A549 (cell line): ENCODE results near the gene LTBP3.
"Not testable (repeated sequence)": the region's sequence is repeated elsewhere in the genome, so short reads cannot be mapped to it uniquely, and the experiment has no call there.

Experiments
- EP300 ChIP-seq, 2 experiments: fragments of >200 bp; sonication (Bioruptor Twin); formaldehyde crosslinking; IDR thresholded peaks; 2 replicates in 1 of 2; 3 replicates in 1 of 2; pipeline ENCODE4 v1.6.1; 2016 to 2017
- JUN ChIP-seq, 2 experiments: fragments of >200 bp; sonication (Bioruptor Twin); formaldehyde crosslinking; IDR thresholded peaks; 2 replicates in 1 of 2; 3 replicates in 1 of 2; pipeline ENCODE4 v1.6.1; 2016 to 2017
- KDM5A ChIP-seq: fragments of 200-600 bp; sonication (generic); IDR thresholded peaks from 2 replicates; pipeline ENCODE4 v1.6.1; 2016; ENCODE audit warnings: antibody characterized with exemption, mild to moderate bottlenecking
- POLR2A ChIP-seq: IDR thresholded peaks from 2 replicates; pipeline ENCODE4 v1.6.1; 2012; ENCODE audit warnings: mild to moderate bottlenecking, low read length
- REST ChIP-seq: fragments of 200-600 bp; sonication (generic); IDR thresholded peaks from 2 replicates; pipeline ENCODE4 v1.6.1; 2016; ENCODE audit warnings: antibody characterized with exemption, mild to moderate bottlenecking, moderate library complexity
- SMC3 ChIP-seq: fragments of >200 bp; sonication (Bioruptor Twin); formaldehyde crosslinking; IDR thresholded peaks from 3 replicates; pipeline ENCODE4 v1.6.1; 2018; ENCODE audit warnings: inconsistent platforms
- SREBF2 ChIP-seq: fragments of 450-650 bp; IDR thresholded peaks from 2 replicates; pipeline ENCODE4 v1.6.1; 2014; ENCODE audit warnings: mild to moderate bottlenecking, moderate library complexity
- TF ChIP-seq, protein P1 (sequence below): fragments of 450-650 bp; IDR thresholded peaks from 2 replicates; pipeline ENCODE4 v1.6.1; 2014; ENCODE audit warnings: antibody characterized with exemption

GRCh38 chr11:65564879-65565559 is 6.9 kb upstream of the LTBP3 start:
- not testable (repeated sequence) for TF ChIP-seq SMC3; REST; SREBF2; POLR2A; JUN (IDR thresholded peaks at IDR 0.05); KDM5A; EP300 (IDR thresholded peaks at IDR 0.05)
- TF ChIP-seq, protein P1, sequence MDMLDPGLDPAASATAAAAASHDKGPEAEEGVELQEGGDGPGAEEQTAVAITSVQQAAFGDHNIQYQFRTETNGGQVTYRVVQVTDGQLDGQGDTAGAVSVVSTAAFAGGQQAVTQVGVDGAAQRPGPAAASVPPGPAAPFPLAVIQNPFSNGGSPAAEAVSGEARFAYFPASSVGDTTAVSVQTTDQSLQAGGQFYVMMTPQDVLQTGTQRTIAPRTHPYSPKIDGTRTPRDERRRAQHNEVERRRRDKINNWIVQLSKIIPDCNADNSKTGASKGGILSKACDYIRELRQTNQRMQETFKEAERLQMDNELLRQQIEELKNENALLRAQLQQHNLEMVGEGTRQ, result not testable (repeated sequence)
